Colonic mucosa (tissue), 4 donors: Measurements from ENCODE around the gene MXRA7. TPM values are rescaled to one million over a fixed set of nuclear protein-coding genes. Genes with fewer than 3 reads are reported as not detected.
"Not testable (repeated sequence)": the region's sequence is repeated elsewhere in the genome, so short reads cannot be mapped to it uniquely, and the experiment has no call there.

Experiments
- DNase-seq: peaks from one replicate; pipeline ENCODE4 v3.0.0-alpha.2; 2020
- H3K27ac ChIP-seq: fragments of 200-600 bp; one replicate; pipeline ENCODE4 v1.8.0; 2021
- H3K27me3 ChIP-seq: fragments of 200-600 bp; one replicate; pipeline ENCODE4 v1.8.0; 2021
- H3K36me3 ChIP-seq: fragments of 200-600 bp; one replicate; pipeline ENCODE4 v1.8.0; 2021
- H3K4me1 ChIP-seq: fragments of 200-600 bp; one replicate; pipeline ENCODE4 v1.8.0; 2021; ENCODE audit warnings: mild to moderate bottlenecking
- H3K4me3 ChIP-seq: fragments of 200-600 bp; one replicate; pipeline ENCODE4 v1.8.0; 2021
- H3K9ac ChIP-seq, 2 donors: one replicate each; pipeline ENCODE4 v1.7.0; 2013; ENCODE audit warnings: control low read depth in 2 of 2, low read depth in 2 of 2, low read length in 2 of 2
- H3K9me3 ChIP-seq: fragments of 200-600 bp; one replicate; pipeline ENCODE4 v1.8.0; 2021
- CTCF ChIP-seq: fragments of 200-600 bp; IDR thresholded peaks from one replicate; pipeline ENCODE4 v1.8.0; 2022; ENCODE audit warnings: antibody characterized with exemption, mild to moderate bottlenecking
- intact Hi-C: fragments of 100-400 bp; cut with DNase I; formaldehyde crosslinking; loops from one replicate; pipeline ENCODE4 v1.14.1; 2022
- total RNA-seq, 2 donors: library from RNA; stranded (reverse); fragmentation: NEBNext Ultra II Directional in 1 of 2; extraction: Animal tissue kit (Norgen Biotek cat#: 25700) in 1 of 2; gene quantifications; one replicate each; pipeline ENCODE4 v1.2.1, GENCODE V29; 2021
- donor health status: healthy.
- donor health status: DM: no; HTN: no; CAD: no.
- donor health status: DM: no; HTN: no; CAD: no.

The MXRA7 gene
- total RNA-seq, 2 donors from 2014 or later, result 20.3 to 39.3 TPM

- Histone ChIP-seq H3K36me3 (peaks cover 9% of the 10 kb centered on the region), H3K4me1 (peaks cover 4% of the 10 kb centered on the region)
- intact Hi-C loops, result no loop called here
Observed at GRCh38 chr17:76742958-76743357, 32.2 kb upstream of the MXRA7 start.

GRCh38 chr17:76740329-76741118 is 29.8 kb upstream of the MXRA7 start:
- H3K27me3 ChIP-seq, result no peaks in the 10 kb centered on the region
- peaks cover 4% of the 10 kb centered on the region for H3K4me1 ChIP-seq
- H3K27ac ChIP-seq, result no peak overlapping the region
- intact Hi-C loops, result no loop called here
- H3K9ac ChIP-seq, result no peak overlapping the region
- no peak for TF ChIP-seq CTCF
- H3K4me3 ChIP-seq, result no peak overlapping the region
- no peaks in the 10 kb centered on the region for H3K9me3 ChIP-seq
- peaks cover 9% of the 10 kb centered on the region for H3K36me3 ChIP-seq
- DNase-seq, result no peak

More at GRCh38 chr17:76742958-76743357, 32.2 kb upstream of the MXRA7 start:
- DNase-seq, result no peak
- no peak overlapping the region for H3K27ac ChIP-seq
- H3K4me3 ChIP-seq, result no peak overlapping the region
- TF ChIP-seq CTCF, result no peak
- H3K27me3 ChIP-seq, result no peaks in the 10 kb centered on the region
- no peak overlapping the region for H3K9ac ChIP-seq
- H3K9me3 ChIP-seq, result no peaks in the 10 kb centered on the region

DNA sequence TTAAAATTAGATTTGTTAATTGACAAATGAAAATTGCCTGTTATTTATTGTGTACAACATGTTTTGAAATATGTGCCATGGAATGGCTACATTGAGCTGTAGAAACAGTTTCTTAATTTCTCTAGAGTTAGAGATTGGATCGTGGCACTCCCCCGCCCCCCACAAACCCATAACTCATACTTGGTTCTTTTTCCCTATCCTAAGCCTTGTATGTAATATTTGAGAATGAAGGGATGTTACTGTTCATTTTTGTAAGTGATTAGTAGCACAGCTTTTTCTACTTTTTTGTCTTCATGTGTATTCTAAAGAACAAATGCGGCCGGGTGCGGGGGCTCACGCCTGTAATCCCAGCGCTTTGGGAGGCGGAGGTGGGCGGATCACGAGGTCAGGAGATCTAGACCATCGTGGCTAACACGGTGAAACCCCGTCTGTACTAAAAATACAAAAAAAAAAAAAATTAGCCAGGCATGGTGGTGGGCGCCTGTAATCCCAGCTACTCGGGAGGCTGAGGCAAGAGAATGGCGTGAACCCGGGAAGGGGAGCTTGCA is 28.9 kb upstream of the MXRA7 start:
- H3K27me3 ChIP-seq, DNase-seq, intact Hi-C loops, H3K36me3 ChIP-seq, H3K27ac ChIP-seq, H3K4me1 ChIP-seq, H3K9ac ChIP-seq, H3K4me3 ChIP-seq, H3K9me3 ChIP-seq: not testable (repeated sequence)

- no peak for TF ChIP-seq CTCF
- peak overlapping the region; percentile 79 for H3K4me3 ChIP-seq
- H3K27me3 ChIP-seq, result no peaks in the 10 kb centered on the region
- intact Hi-C loops, result no loop called here
- peak overlapping the region; percentile 69 to 91 for H3K9ac ChIP-seq
- H3K36me3 ChIP-seq, result no peaks in the 10 kb centered on the region
- peak overlapping the region; percentile 100 for H3K27ac ChIP-seq
- H3K9me3 ChIP-seq, result no peaks in the 10 kb centered on the region
- H3K4me1 ChIP-seq, result peaks cover 4% of the 10 kb centered on the region
- no peak for DNase-seq
Observed at GRCh38 chr17:76738468-76738850, 27.7 kb upstream of the MXRA7 start.

GRCh38 chr17:76737676-76738467 is 27.1 kb upstream of the MXRA7 start, which contains the start of gene MFSD11:
TSS of gene MFSD11 (plus strand) at chr17:76738119. CDS start at chr17:76738353, 234 bp downstream.
- intact Hi-C loops, result no loop called here
- no peak for TF ChIP-seq CTCF
- Histone ChIP-seq H3K27ac (peak within 1 kb of the TSS; percentile 100), H3K9me3 (no peaks in the 10 kb centered on the region), H3K9ac (peak within 1 kb of the TSS; percentile 91 to 99), H3K4me3 (peak within 1 kb of the TSS; percentile 79), H3K36me3 (no peaks in the 10 kb centered on the region), H3K27me3 (no peaks in the 10 kb centered on the region), H3K4me1 (peaks cover 4% of the 10 kb centered on the region)
- peak; percentile 91 for DNase-seq
